CD1c-positive myeloid dendritic cell (primary cell): ENCODE data around the gene TMEM204.
"Not testable (repeated sequence)": the region's sequence is repeated elsewhere in the genome, so short reads cannot be mapped to it uniquely, and the experiment has no call there.

Experiments
- DNase-seq: peaks from one replicate; pipeline ENCODE4 v3.0.0-alpha.2; 2016; ENCODE audit errors: extremely low spot score

The TMEM204 gene

DNA sequence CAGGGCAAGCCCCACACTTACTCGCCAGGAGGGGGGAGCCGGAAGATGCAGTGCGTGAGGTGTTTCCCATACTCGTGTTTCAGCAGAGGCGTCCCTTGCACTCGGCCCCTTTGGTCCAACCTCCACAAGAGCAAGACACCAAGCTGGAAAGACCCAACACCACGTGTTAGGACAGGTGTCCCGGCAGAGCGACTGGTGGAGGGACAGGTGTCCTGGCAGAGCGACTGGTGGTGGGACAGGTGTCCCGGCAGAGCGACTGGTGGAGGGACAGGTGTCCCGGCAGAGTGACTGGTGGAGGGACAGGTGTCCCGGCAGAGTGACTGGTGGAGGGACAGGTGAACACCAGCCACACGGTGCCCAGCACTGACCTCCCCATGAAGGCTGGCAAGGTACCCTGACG is 59.0 kb downstream of the TMEM204 start:
- no peak for DNase-seq

DNA sequence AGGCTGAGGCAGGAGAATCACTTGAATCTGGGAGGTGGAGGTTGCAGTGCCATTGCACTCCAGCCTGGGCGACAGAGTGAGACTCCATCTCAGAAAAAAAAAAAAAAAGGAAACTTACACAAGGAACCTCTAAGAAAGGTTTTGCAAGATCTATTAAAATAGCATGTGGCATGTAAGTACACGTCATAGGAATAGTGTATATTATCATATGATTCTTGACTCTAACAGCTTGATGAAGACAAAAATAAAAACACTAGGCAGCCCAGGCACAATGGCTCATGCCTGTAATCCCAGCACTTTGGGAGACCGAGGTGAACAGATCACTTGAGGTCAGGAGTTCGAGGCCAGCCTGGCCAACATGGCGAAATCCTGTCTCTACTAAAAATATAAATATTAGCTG is 62.0 kb downstream of the TMEM204 start:
- not testable (repeated sequence) for DNase-seq

DNA sequence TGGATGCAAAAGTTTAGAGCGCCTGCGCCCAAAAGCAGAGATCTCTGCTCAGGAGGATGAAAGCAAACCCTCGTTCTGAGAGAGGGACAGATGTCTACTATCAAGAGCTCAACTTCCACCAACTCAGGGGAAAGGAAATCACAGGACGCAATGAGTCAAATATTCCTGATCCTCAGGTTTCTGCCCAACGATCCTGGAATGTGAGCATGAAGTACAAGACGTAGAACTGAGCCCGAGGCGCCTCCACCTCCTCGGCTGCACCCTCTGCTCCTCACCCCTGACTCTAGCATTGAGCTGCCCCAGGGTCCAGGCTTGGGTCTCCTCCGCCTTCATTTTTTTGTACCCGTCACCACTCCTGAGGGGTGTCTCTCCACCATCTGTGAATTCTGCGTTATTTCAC is 63.0 kb downstream of the TMEM204 start:
- no peak for DNase-seq

DNA sequence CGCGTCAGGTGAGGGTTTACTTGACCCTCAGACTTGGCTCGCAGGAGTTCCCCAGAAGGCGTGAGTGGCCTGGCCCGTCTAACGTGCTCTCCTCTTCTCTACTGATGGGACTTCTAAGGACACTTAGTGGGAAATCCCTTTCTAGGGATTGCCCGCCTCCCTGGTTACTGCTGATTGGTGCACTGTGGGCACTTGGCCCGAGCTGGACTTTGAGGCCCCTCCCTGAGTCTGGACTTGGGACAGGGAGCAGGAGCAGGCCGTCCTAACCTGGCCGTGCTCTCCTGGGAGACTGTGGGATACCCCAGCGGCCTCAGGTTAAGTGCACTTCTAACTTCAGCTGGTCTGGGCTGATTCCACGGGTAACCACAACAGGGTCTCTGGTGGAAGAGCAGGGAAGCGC is 63.7 kb downstream of the TMEM204 start:
- DNase-seq = no peak

GRCh38 chr16:1601031-1601430 is 67.6 kb downstream of the TMEM204 start:
- DNase-seq = no peak

DNA sequence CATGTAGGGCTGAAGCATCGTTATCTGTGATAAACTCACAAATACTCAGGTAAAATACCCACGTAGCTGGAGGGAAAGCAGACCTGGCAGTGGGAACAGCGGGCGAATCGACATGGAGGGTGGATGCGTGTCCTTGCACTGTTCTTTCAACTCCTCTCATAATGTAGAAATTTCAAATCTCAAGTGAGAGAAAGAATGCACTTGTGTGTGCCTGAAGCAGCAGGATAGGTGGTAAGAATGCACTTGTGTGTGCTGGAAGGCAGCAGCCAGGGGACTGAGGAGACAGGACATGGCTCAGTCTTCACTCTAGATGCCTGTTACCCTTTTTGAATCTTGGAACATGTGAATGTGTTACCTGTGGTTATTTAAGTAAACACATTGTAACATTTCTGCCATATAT is 68.0 kb downstream of the TMEM204 start:
- no peak for DNase-seq

DNA sequence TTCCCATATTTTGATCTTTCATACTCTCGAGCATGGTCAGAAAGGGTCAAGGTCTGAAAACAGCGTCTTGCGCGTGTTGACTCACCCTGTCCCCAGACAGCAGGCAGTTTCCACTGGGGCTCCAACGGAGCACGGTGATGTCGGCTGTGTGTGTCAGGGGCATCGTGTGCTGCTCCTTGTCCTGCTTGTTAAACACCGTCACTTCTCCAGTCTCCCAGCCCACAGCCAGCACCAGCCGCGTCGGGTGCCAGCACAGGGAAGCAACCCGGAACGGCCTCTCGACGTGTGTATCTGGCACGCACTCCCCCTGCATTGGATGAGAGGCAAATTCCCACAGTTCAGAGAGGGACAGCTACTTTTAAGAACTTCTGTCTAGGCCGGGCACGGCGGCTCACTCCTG is 68.8 kb downstream of the TMEM204 start:
- no peak for DNase-seq
